Lower leg skin (tissue), 4 donors: ENCODE data around the gene SPRED1. TPM values are rescaled to one million over a fixed set of nuclear protein-coding genes. Genes with fewer than 3 reads are reported as not detected.

Source experiments
- DNase-seq, 2 donors: peaks; one replicate each; pipeline ENCODE4 v3.0.0-alpha.2; 2019; ENCODE audit warnings: low spot score in 2 of 2
- H3K4me3 ChIP-seq: fragments of 200-600 bp; sonication (generic); 2 replicates; pipeline ENCODE4 v1.5.1; 2017; ENCODE audit warnings: mild to moderate bottlenecking, low read depth; ENCODE audit not compliant: poor library complexity, severe bottlenecking
- POLR2A ChIP-seq, 2 donors: fragments of 450-650 bp; IDR thresholded peaks; one replicate each; pipeline ENCODE4 v1.6.1; 2016 to 2017; ENCODE audit warnings: antibody characterized with exemption in 2 of 2, mild to moderate bottlenecking in 1 of 2, moderate library complexity in 1 of 2
- WGBS, 2 donors: methylation state at CpG; one replicate each; pipeline ENCODE4 v1.1.5; 2018; 5-methylcytosine and 5-hydroxymethylcytosine counted together
- intact Hi-C: fragments of 100-400 bp; cut with DNase I; formaldehyde crosslinking; loops from one replicate; pipeline ENCODE4 v1.15.0; 2023; ENCODE audit warnings: low total_unique reads
- total RNA-seq, 4 donors: library from RNA; depleted of rRNA; stranded (reverse); fragments of >200 nt; gene quantifications; one replicate each; pipeline ENCODE4 v1.1.0, GENCODE V29; 2016
- TF ChIP-seq, protein P1 (sequence below), 3 donors: fragments of 450-650 bp; IDR thresholded peaks; one replicate each; pipeline ENCODE4 v1.5.1; 2016; ENCODE audit warnings: antibody characterized with exemption in 3 of 3, mild to moderate bottlenecking in 3 of 3, moderate library complexity in 2 of 3

SPRED1 gene
- total RNA-seq, 4 donors from 2014 or later: 8.8 to 14.8 (median 11.5) TPM

DNA sequence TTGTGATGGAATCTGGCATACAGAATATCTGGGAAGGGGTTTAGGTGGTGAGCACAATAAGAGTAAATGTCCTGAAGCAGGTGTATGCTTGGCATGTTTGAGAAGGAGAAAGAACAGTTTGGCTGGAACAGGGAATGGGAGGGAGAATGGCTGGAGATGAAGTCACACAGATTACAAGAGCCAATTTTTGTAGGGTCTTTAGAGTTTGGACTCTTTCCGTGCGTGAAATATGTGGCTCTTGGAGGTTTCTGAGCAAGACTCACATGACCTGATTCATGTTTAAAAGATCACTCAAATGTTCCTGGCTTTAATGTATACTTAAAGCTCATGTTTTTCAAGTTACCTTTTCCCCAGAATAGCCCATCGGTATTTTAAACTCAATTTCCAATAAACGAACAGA lies 32.8 kb downstream of the SPRED1 start:
- H3K4me3 ChIP-seq: no peak overlapping the region
- intact Hi-C loops: no loop called here
- 87 to 91% methylated on average over 4 of the region's 4 CpGs for WGBS, 2 donors
- no peak for DNase-seq
- TF ChIP-seq, protein P1, sequence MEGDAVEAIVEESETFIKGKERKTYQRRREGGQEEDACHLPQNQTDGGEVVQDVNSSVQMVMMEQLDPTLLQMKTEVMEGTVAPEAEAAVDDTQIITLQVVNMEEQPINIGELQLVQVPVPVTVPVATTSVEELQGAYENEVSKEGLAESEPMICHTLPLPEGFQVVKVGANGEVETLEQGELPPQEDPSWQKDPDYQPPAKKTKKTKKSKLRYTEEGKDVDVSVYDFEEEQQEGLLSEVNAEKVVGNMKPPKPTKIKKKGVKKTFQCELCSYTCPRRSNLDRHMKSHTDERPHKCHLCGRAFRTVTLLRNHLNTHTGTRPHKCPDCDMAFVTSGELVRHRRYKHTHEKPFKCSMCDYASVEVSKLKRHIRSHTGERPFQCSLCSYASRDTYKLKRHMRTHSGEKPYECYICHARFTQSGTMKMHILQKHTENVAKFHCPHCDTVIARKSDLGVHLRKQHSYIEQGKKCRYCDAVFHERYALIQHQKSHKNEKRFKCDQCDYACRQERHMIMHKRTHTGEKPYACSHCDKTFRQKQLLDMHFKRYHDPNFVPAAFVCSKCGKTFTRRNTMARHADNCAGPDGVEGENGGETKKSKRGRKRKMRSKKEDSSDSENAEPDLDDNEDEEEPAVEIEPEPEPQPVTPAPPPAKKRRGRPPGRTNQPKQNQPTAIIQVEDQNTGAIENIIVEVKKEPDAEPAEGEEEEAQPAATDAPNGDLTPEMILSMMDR (IDR thresholded peaks at IDR 0.05): no peak
- no peak for TF ChIP-seq POLR2A (IDR thresholded peaks at IDR 0.05)

GRCh38 chr15:38294126-38294525 lies 41.5 kb downstream of the SPRED1 start:
- WGBS, 2 donors: 70 to 75% methylated on average over 3 of the region's 3 CpGs
- intact Hi-C loops: no loop called here
- no peak overlapping the region for H3K4me3 ChIP-seq
- DNase-seq: no peak
- TF ChIP-seq, protein P1 (IDR thresholded peaks at IDR 0.05): no peak
- TF ChIP-seq POLR2A (IDR thresholded peaks at IDR 0.05): no peak

GRCh38 chr15:38297623-38298388 lies 45.2 kb downstream of the SPRED1 start:
- DNase-seq: no peak
- no peak overlapping the region for H3K4me3 ChIP-seq
- 62 to 66% methylated on average over 4 of the region's 4 CpGs for WGBS, 2 donors
- intact Hi-C loops: no loop called here
- TF ChIP-seq, protein P1 (IDR thresholded peaks at IDR 0.05): no peak
- TF ChIP-seq POLR2A (IDR thresholded peaks at IDR 0.05): no peak

- TF ChIP-seq POLR2A (IDR thresholded peaks at IDR 0.05): no peak
- TF ChIP-seq, protein P1 (IDR thresholded peaks at IDR 0.05): no peak
- H3K4me3 ChIP-seq: no peak overlapping the region
- WGBS, 2 donors: 88 to 94% methylated on average over 6 of the region's 6 CpGs
- no peak for DNase-seq
- intact Hi-C loops: no loop called here
These were observed 46.6 kb downstream of the SPRED1 start for GRCh38 chr15:38299216-38299615.

- intact Hi-C loops: no loop called here
- no peak overlapping the region for H3K4me3 ChIP-seq
- TF ChIP-seq POLR2A (IDR thresholded peaks at IDR 0.05): no peak
- TF ChIP-seq, protein P1 (IDR thresholded peaks at IDR 0.05): no peak
- 61 to 85% methylated on average over 2 of the region's 2 CpGs for WGBS, 2 donors
- DNase-seq: no peak
These were observed 47.8 kb downstream of the SPRED1 start for GRCh38 chr15:38300395-38300794.

GRCh38 chr15:38304481-38304880 lies 51.8 kb downstream of the SPRED1 start:
- TF ChIP-seq, protein P1 (IDR thresholded peaks at IDR 0.05): no peak
- no peak for TF ChIP-seq POLR2A (IDR thresholded peaks at IDR 0.05)
- intact Hi-C loops: no loop called here
- no peak overlapping the region for H3K4me3 ChIP-seq
- WGBS, 2 donors: 50 to 72% methylated on average over 3 of the region's 3 CpGs
- DNase-seq: no peak
